Activated CD4-positive, alpha-beta T cell treated with anti-CD3 and anti-CD28 coated beads, Interleukin-2, amount 50 U/mL, for 48 hours (primary cell): ENCODE results near the gene ARHGEF37.
A peak's percentile ranks its signal among the peaks of the same experiment; 100 is the strongest.
"Not testable (repeated sequence)": the region's sequence is repeated elsewhere in the genome, so short reads cannot be mapped to it uniquely, and the experiment has no call there.

Experiments
- DNase-seq, 2 experiments: peaks; one replicate each; pipeline ENCODE4 v3.0.0-alpha.2; 2020

ARHGEF37 gene, protein sequence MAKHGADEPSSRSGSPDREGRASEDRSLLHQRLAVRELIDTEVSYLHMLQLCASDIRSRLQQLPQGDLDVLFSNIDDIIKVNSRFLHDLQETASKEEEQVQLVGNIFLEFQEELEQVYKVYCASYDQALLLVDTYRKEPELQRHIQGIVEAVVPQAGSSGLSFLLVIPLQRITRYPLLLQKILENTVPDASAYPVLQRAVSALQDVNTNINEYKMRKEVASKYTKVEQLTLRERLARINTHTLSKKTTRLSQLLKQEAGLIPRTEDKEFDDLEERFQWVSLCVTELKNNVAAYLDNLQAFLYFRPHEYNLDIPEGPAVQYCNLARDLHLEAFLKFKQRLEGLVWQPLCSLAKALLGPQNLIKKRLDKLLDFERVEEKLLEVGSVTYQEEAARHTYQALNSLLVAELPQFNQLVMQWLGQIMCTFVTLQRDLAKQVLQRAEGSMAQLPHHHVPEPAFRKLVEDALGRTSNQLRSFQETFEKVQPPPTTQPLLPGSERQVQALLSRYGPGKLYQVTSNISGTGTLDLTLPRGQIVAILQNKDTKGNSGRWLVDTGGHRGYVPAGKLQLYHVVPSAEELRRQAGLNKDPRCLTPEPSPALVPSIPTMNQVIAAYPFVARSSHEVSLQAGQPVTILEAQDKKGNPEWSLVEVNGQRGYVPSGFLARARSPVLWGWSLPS

DNA sequence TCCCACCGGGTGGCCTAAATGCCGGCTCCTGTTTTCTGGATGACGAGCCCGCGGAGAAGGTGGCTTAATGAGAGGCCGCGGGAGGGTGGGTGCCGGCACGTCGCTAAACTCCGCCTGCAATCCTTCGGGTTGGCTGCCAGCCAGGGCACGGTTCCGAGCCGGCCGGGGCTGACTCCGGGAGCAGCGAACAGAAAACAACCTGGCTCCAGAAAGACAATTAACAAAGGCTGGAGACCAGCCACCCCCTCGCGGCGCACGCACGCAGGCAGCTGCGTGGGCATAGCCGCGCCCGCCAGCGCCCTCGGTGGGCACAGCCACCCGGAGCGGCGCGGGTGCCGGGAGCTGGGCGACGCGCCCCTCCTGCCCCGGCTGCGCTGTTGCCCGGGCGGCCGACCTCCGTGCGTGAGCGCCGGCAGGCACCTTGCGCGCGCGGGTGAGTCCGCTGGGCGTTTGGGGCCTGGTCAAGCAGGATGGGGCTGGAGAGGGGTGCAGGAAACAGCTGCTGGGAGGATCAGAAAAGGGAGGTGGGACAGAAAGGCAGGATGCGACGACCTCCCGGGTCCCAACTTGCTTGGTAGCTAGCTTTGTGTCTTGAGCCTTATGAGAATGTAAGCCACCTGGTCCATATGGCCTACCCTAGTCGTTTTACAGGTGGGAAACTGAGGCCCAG lies at the start of gene ARHGEF37:
TSS of gene ARHGEF37 (plus strand) at position 307 of the 670 bp plus-strand sequence. CDS start 16,272 bp downstream, outside the sequence.
- peak; percentile 64 to 69 for DNase-seq

DNA sequence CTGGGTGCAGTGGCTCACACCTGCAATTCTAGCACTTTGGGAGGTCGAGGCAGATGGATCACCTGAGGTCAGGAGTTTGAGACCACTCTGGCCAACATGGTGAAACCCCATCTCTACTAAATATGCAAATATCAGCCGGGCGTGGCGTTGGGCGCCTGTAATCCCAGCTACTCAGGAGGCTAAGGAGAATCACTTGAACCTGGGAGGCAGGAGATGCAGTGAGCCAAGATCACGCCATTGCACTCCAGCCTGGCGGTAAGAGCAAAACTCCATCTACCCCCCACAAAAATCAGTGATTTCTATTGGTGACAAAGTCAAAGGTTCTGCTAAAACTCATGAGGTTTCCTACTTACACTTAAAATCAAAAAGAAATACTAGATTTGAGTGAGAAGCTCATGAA lies 48.9 kb upstream of the ARHGEF37 start:
- DNase-seq: no peak

DNA sequence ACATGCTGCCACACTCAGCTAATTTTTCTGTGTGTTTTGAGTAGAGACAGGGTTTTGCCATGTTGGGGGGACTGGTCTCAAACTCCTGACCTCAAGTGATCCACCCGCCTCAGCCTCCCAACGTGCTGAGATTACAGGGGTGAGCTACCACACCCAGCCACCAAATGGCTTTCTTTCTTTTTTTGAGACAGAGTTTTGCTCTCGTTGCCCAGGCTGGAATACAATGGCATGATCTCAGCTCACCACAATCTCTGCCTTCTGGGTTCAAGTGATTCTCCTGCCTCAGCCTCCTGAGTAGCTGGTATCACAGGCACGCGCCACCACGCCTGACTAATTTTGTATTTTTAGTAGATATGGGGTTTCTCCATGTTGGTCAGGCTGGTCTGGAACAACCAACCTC lies 45.5 kb upstream of the ARHGEF37 start:
- DNase-seq: peak in 1 of 2 experiments; percentile 25

DNA sequence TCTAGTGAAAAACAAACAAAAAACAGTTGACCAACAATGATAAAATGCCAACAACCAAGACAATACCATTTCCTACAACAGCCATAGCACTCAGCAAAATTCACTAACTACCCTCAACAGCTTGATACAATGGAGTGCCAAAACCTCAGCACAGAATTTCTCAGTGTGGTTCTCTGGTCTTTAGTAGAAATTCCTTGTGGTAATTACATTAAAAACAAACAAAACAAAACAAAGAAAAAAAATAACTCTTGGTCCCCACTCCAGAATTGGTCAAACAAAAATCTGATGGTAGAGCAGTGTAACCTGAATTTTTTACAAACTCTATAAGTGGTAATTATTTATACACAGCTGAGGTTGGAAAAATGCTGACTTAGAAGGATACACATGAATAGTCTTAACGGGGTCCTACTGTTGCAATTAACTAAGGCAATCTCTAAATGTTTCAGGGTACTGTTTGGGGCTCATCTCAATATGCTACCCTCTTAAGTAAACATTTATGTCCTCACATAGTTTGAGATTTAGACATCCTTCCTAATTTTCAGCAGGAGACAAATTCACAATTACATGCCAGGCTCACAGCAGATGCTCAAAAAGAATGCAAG lies 43.8 kb upstream of the ARHGEF37 start:
- no peak for DNase-seq

DNA sequence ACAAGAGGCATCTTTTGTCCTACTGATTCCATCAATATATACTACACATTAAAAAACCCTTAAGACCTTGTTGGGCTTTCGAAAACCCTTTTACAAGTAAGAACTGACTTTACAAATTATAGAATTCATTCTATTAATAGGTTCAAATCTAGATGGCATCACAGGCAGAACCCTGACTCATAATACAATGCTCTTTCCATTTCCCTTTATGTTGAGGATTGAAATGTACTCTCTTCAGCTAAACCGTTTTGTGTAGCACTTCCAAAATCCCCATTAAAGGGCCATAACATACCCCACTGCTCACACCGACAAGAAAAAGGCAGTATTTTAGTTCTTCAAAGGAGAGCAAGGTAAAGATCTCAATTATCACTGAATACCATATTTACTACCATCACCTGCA lies 41.2 kb upstream of the ARHGEF37 start:
- no peak for DNase-seq

DNA sequence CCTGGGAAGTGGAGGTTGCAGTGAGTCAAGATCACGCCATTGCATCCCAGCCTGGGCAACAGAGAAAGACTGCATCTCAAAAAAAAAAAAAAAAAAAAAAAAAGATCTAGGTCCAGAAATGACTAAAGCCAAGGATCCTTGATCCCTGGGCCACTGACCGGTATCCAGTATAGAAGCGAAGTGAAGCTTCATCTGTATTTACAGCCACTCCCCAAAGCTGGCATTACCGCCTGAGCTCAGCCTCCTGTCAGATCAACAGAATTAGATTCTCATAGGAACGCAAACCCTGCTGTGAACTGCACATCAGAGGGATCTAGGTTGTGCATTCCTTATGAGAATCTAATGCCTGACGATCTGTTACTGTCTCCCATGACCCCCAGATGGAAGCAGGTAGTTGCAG lies 39.4 kb upstream of the ARHGEF37 start:
- no peak for DNase-seq

DNA sequence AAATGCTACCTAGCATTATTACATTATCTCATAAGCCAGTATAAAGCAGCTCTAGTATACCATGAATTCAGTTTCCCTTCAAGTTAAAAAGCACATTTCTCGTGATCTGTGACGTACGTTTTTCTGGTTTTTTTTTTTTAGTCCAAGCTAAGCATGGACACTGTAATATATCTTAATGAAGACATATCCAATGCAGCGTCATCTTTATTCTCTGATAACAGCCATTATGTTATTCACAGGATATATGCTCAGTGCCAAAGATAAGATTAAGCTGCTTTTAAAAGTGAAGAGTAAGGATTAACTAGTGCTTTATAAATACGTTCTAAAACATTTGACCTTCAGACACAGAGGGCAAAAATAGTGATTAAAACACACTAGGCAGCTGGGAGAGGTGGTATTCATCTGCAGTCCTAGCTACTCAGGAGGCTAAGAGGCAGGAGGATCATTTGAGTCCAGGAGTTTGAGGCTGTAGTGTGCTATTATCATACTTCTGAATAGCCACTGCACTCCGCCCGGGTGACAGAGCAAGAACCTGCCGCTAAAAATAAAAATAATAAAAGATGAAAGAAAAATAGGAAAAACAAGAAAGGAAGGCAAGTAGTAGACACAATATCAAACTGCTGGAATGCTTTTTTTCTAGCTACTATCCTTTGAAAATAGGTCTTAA lies 37.8 kb upstream of the ARHGEF37 start:
- no peak for DNase-seq

DNA sequence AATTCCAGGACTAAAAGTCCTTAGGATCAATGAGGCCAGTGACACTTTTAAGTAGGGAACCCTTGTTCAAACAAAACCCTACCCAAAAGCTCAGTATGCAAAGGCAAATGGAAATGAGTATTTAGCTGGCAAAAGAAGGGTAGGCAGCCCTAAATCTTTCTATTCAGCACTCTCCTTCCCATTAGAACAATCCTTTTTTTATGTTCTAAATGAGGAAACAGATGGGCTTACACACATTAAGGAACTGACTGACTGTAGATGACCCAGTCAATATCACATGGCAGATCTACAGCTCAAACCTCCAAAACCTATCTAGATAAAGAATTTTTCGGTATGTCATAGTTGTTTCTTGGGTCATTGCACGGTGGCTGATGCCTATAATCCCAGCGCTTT lies 37.3 kb upstream of the ARHGEF37 start:
- no peak for DNase-seq

DNA sequence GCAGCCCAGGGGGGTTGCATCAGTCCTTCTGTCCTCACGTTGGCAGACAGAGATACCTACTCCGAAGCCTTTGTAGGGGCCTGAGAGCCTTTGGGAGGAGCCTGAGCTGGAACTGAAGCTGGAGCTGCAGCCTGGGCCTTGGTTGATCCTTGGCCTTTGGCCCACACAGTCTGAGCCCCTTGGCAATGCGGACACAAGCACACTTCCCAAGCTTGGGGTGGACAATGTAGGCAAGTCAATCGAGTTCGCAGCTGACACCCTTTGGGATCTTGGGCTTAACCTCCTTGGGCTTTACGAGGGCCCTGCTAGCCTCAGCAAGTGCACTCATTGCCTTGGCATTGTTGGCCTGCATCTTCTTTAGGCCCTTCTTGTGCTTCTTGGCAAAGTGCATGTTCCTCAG lies 36.0 kb upstream of the ARHGEF37 start:
- no peak for DNase-seq

DNA sequence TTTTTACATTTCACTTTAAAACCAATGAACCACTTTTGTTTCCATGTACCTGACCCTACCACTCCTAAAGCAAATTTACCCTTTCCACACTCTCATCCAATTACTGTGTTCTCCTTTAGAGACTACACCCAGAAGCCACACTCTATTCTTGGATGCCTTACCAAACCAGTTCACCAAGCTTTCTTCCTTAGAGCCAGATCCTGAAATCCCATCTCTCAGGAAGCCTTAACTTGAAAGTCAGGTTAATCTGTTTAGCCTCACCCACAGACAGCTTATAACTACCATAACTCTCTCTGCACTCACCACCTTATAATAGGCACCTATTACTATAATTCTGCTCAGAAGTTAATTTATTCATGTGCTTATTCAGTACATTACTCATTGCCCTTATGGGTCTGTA lies 34.3 kb upstream of the ARHGEF37 start:
- no peak for DNase-seq

DNA sequence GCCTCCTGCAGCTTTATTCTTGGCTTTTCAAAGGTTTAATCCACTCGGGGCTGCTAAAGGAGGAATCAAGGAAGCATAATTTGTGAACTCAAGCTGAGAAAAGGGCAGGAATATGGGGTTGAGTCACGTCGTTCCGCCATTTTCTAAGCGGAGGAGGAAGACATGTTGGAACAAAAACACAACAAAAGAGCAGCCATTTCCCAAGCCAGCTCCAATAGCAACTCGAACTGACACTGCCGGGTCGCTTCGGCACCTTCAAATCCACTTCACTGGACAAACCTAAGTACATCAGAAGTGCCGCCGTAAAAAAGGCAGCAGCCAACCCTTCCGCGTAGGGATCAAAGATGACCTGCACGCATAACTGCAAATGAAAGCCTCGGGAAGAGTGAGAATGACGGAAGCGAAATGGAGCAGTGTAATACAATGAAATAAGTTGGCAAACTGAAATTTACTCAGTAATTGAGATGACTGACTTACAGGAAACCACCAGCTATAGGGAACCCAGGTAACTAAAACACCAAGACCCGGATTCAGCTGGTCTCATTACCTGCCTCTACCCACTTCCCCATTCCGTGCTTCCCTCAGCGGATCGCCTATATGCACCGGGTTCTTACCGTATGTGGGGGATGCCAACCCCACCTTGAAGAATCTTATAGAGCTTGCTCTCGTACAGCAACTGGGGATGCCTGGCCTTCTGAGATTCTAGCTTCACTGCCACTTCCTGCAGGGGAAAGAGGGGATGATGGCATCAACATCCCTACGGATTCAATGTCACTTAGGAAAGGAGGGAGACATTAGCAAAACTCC lies 31.6 kb upstream of the ARHGEF37 start:
- DNase-seq: peak; percentile 36 to 53

DNA sequence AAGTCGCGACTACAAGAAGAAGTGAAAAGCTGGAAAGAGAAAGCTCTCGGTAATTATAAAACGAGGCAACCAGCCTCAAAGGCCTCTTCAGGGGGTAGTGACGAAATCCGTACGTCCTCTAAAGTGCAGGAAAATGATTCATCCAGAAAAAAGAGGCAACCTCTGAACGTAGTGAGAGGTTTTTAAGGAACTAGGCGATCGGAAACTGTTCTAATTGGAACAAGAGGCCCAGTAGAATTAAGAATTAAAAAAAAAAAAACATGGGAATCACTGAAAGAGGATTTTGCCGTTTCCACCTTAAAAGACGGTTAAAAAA lies 31.1 kb upstream of the ARHGEF37 start:
- DNase-seq: no peak

DNA sequence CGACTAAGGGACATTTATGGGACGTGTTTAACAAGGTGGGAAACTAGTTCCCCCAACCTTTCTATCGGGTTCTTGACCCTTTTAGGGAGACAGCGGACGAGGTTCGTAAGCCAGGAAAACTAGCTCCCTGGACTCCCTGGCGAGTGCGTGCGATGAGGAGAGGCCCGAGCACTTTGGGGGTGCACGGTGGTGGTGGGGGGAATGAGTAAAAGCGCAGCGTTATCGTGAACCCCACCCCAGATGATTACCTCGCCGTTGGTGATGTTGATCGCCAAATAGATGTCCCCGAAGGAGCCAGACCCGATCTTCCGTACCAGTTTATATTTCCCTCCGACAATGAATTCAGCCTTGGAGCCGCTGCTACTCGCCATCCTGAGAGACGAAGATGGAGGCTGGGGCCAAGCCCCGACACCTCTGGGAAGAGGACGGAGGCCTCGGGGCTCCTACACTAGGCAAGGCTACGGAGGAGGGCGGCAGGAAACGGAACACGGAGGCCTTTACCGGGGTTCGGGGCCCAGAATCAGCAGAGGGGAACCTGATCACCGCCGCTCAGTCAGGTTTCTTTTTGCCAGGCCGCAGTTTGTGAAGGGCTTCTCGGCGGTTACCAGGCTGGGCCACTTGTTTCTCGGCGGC lies 30.6 kb upstream of the ARHGEF37 start:
- DNase-seq: peak in 1 of 2 experiments; percentile 13

DNA sequence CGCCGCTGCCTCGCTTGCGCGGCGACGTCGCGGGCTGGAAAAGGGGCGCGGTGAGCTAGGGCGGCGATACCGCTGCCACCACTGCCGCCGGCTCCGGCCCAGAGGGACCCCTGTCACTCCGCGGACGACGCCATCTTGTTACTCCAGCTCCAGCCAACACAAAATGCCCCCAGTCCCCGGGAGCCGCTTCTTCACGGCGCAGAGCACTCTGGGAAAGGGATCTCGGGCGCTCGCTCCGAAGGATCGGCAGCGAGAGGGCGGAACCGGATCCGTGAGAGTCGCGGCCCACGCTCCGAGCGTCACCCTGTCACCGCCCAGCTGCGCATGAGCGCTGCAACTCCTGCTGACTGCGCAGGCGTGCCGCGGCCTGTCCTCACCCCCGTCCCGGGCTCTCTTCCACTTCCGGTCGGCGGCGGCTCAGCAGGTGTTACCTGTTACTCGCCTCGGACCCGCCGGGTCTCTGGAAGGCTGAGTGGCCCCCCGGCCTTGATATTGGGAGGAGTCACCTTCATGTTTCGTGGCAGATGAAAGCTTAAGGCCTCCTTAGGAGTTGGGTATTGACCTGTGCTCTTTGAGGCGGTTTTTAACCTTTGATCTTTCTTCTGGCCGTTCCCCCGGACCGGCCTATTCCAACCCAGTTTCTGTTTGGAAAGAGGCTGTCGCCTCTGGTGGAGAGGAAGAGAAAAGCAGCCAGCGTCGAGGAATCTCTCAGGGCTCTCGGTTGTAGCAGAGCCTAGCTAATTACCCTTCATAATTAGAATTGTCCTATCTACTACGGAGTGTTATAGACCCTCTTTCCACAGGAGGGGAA lies 29.9 kb upstream of the ARHGEF37 start, which contains the start of gene CSNK1A1:
TSS of gene CSNK1A1 (minus strand) at position 213 of the 811 bp plus-strand sequence. CDS start 475 bp downstream, outside the sequence.
- DNase-seq: peak; percentile 98 to 99

DNA sequence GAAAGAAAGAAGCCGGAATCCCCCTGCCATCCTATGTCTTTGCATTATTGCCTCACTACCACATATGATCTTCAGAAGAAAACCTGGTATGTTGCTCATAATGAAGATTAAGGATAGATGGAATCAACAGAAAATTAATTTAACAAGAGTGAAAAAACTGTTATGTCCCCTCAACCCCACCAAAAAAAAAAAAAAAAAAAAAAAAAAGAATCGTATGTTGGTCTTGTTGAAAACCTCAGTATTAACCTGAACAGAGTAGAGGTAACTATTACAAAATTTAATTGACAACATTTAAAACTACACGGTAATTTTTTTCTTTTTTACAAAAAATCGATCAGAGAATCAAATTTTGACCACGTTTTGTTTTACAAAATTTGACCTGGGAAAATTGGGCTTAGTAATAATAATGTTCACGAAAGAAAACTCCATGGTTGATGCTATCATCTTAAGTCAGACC lies 29.2 kb upstream of the ARHGEF37 start:
- DNase-seq: no peak

DNA sequence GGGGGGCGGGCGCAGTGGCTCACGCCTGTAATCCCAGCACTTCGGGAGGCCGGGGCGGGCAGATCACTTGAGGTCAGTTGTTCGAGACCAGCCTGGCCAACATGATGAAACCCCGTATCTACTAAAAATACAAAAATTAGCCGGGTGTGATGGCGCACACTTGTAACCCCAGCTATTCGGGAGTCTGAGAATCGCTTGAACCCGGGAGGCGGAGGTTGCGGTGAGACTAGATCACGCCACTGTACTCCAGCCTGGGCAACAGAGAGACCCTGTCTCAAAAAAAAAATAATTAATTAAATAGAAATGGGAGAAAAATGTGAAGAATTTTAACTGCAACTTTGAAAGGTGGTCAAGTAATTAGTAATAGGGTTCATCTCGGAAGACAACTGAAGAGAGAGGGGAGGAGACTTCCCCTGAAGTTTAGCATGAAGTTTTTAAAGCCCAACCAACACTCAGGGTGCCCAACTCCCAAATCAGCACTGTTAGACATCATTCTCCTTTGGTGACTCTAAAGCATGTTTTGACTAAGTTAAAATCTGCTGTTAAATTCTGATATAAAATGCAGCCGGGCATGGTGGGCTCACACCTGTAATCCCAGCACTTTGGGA lies 28.6 kb upstream of the ARHGEF37 start:
- DNase-seq: no peak

DNA sequence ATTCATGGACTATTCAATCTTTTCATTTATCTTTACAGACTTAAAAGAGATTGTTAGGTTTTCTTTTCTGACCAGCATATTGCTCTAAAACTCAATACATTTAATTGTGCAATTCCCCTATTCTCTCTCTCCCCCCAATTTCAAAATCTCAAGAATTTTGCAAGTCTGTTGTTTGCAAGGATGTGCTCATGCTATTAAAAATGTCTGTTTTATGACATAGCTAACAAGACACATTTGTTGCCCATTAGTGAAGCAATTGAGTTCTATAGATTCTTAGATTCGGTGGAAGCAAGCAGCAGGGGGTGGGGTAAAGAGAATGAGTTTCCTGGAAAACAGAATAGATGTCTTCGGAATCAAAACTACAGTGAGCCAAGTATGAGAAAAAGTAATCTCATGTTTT lies 21.6 kb upstream of the ARHGEF37 start:
- DNase-seq: no peak

DNA sequence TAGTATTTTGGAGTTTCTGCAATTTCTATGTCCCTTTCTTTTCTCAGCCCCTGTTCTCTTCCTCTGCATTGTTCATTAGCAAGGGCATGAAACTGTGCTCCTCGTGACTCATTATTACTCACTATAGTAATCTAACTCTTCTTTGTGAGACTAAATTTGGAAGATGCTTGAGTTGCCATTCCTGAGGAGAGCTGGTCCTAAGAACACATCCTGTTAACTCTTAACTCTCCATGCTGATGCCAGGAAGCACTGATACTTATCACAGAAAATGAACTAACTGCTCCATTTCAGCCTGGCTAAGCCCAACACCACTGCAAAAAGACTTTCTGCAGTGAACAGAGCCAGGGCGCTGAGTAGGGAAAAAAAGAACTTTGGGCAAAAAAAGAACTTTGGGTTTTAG lies 19.4 kb upstream of the ARHGEF37 start:
- DNase-seq: no peak

DNA sequence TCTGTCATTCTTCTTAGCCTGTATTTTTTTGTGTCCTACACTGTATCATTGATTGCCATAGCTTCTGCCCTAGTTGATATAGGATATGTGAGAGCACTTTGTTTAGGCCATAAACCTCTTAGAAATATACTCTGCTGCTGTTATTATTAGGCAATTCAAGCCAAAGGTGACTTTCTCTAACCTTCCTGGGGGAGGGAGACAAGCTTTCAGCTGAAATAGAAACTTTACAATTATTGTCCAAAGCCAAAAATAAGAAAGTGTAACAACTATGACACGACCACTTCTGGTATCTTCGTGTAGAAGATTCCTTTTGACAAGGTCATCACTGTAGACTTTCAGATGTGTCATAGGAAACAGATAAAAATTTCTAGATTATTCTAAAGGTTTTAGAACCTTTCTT lies 17.8 kb upstream of the ARHGEF37 start:
- no peak for DNase-seq

DNA sequence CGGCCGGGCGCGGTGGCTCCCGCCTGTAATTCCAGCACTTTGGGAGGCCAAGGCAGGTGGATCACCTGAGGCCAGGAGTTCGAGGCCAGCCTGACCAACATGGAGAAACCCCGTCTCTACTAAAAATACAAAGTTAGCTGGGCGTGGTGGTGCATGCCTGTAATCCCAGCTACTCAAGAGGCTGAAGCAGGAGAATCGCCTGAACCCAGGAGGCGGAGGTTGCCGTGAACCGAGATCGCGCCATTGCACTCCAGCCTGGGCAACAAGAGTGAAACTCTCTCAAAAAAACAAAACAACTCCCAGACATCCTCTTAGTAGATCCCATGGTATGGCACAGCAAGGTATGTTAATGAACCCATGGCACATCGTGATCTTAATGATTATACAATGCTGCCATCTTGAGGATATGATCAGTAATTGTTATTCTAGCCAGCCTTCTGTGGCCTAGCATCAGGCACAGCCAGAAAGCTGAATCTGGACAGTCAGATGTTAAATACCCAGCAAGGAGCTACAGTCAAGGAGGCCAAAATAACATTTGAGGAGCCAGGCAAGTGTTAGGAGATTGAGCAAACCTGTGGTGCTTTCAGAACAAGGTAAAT lies 16.7 kb upstream of the ARHGEF37 start:
- DNase-seq: not testable (repeated sequence)
